ENCODE results near the gene ZNF3.

- TF ChIP-seq CTCF (conservative IDR thresholded peaks at IDR 0.05; ENCODE audit: low read depth in 2 of 2), result peak; percentile 18 to 48; a peak in 2 of 4 replicates
- TF ChIP-seq, protein P1, sequence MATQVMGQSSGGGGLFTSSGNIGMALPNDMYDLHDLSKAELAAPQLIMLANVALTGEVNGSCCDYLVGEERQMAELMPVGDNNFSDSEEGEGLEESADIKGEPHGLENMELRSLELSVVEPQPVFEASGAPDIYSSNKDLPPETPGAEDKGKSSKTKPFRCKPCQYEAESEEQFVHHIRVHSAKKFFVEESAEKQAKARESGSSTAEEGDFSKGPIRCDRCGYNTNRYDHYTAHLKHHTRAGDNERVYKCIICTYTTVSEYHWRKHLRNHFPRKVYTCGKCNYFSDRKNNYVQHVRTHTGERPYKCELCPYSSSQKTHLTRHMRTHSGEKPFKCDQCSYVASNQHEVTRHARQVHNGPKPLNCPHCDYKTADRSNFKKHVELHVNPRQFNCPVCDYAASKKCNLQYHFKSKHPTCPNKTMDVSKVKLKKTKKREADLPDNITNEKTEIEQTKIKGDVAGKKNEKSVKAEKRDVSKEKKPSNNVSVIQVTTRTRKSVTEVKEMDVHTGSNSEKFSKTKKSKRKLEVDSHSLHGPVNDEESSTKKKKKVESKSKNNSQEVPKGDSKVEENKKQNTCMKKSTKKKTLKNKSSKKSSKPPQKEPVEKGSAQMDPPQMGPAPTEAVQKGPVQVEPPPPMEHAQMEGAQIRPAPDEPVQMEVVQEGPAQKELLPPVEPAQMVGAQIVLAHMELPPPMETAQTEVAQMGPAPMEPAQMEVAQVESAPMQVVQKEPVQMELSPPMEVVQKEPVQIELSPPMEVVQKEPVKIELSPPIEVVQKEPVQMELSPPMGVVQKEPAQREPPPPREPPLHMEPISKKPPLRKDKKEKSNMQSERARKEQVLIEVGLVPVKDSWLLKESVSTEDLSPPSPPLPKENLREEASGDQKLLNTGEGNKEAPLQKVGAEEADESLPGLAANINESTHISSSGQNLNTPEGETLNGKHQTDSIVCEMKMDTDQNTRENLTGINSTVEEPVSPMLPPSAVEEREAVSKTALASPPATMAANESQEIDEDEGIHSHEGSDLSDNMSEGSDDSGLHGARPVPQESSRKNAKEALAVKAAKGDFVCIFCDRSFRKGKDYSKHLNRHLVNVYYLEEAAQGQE (IDR thresholded peaks at IDR 0.05; ENCODE audit: unreplicated experiment), result no peak
These were observed 36.8 kb downstream of the ZNF3 start for GRCh38 chr7:100044718-100045117.
